Naive thymus-derived CD4-positive, alpha-beta T cell (primary cell): Measurements from ENCODE around the gene LRP10. TPM values are rescaled to one million over a fixed set of nuclear protein-coding genes. Genes with fewer than 3 reads are reported as not detected.
A peak's percentile ranks its signal among the peaks of the same experiment; 100 is the strongest.

Source experiments
- ATAC-seq: fragments of 150-1000 bp; cut with Tn5 transposase; 2 replicates; pipeline ENCODE4 v1.10.0; 2021; ENCODE audit warnings: mild to moderate bottlenecking, moderate library complexity
- CTCF ChIA-PET: fragments of 350-600 bp; sonication (Branson Sonifier 250); formaldehyde crosslinking; loops from one replicate; lab custom pipeline; 2021; ENCODE audit warnings: antibody characterized with exemption; lab: Charles Lee
- POLR2A ChIA-PET: fragments of 350-600 bp; sonication (Branson Sonifier 250); formaldehyde crosslinking; loops from one replicate; lab custom pipeline; 2021; ENCODE audit warnings: antibody characterized with exemption, inconsistent platforms; lab: Charles Lee
- DNase-seq, 9 donors: peaks; one replicate each; pipeline versions ENCODE4 v3.0.0 to v3.0.0-alpha.2; 2020 to 2022; ENCODE audit warnings: mixed read lengths in 1 of 9
- H3K27ac ChIP-seq: one replicate; pipeline ENCODE4 v1.7.0; 2013; ENCODE audit warnings: mild to moderate bottlenecking, low read depth, low read length, moderate library complexity
- H3K27me3 ChIP-seq, 2 donors: one replicate each; pipeline ENCODE4 v1.7.0; 2013; ENCODE audit warnings: low read length in 2 of 2, mild to moderate bottlenecking in 2 of 2, moderate library complexity in 2 of 2; ENCODE audit not compliant: control insufficient read depth in 2 of 2, insufficient read depth in 2 of 2
- H3K36me3 ChIP-seq, 3 experiments: 1 replicate in 2 of 3; 2 replicates in 1 of 3; pipeline ENCODE4 v1.7.0; 2013; ENCODE audit warnings: low read length in 3 of 3, mild to moderate bottlenecking in 3 of 3, moderate library complexity in 1 of 3; ENCODE audit not compliant: insufficient read depth in 3 of 3, control insufficient read depth in 2 of 3
- H3K4me1 ChIP-seq, 2 donors: one replicate each; pipeline ENCODE4 v1.7.0; 2013; ENCODE audit warnings: low read length in 2 of 2, mild to moderate bottlenecking in 2 of 2, moderate library complexity in 1 of 2; ENCODE audit not compliant: control insufficient read depth in 2 of 2, insufficient read depth in 2 of 2
- H3K4me3 ChIP-seq: 2 replicates; pipeline ENCODE4 v1.7.0; 2013; ENCODE audit warnings: mild to moderate bottlenecking, low read length
- H3K9me3 ChIP-seq, 3 experiments: 1 replicate in 2 of 3; 2 replicates in 1 of 3; pipeline ENCODE4 v1.7.0; 2013; ENCODE audit warnings: low read length in 3 of 3; ENCODE audit not compliant: control insufficient read depth in 2 of 3
- H3K27ac Mint-ChIP-seq, 9 donors: one replicate each; pipeline ENCODE4 v1.8.0; 2020 to 2022; ENCODE audit warnings: mixed read lengths in 9 of 9, mild to moderate bottlenecking in 8 of 9, moderate library complexity in 5 of 9, inconsistent platforms in 2 of 9
- H3K27me3 Mint-ChIP-seq, 5 donors: one replicate each; pipeline ENCODE4 v1.8.0; 2021 to 2022; ENCODE audit warnings: mixed read lengths in 5 of 5, mild to moderate bottlenecking in 1 of 5
- H3K36me3 Mint-ChIP-seq, 5 donors: one replicate each; pipeline ENCODE4 v1.8.0; 2020 to 2022; ENCODE audit warnings: mixed read lengths in 5 of 5, mild to moderate bottlenecking in 3 of 5, inconsistent platforms in 1 of 5
- H3K4me1 Mint-ChIP-seq, 7 donors: one replicate each; pipeline ENCODE4 v1.8.0; 2020 to 2022; ENCODE audit warnings: mixed read lengths in 7 of 7, mild to moderate bottlenecking in 3 of 7, inconsistent platforms in 1 of 7
- H3K4me3 Mint-ChIP-seq, 10 donors: one replicate each; pipeline ENCODE4 v1.8.0; 2020 to 2022; ENCODE audit warnings: mild to moderate bottlenecking in 10 of 10, mixed read lengths in 10 of 10, moderate library complexity in 6 of 10, inconsistent platforms in 2 of 10
- H3K9me3 Mint-ChIP-seq, 11 donors: one replicate each; pipeline ENCODE4 v1.8.0; 2020 to 2022; ENCODE audit warnings: mixed read lengths in 11 of 11, mild to moderate bottlenecking in 4 of 11, inconsistent platforms in 1 of 11, moderate library complexity in 1 of 11
- intact Hi-C, 2 donors: fragments of 100-400 bp; cut with micrococcal nuclease; formaldehyde crosslinking; loops; one replicate each; pipeline ENCODE4 v1.15.1; 2023
- polyA plus RNA-seq, 2 donors: library from polyadenylated mRNA; unstranded; fragments of 300-500 nt; fragmentation: Illumina TruSeq; gene quantifications; one replicate each; pipeline ENCODE4 v1.2.3, GENCODE V29; 2021
- total RNA-seq, 6 experiments: library from RNA in 5 of 6; stranded (reverse) in 5 of 6; gene quantifications; 1 replicate in 5 of 6; 2 replicates in 1 of 6; pipeline ENCODE4 v1.2.3 and lab custom pipeline; 2021 to 2026

Gene LRP10
- total and polyA plus RNA-seq, 7 experiments from 2014 or later, result 55.5 to 103 (median 72.3) TPM

GRCh38 chr14:22875003-22875747, 3.6 kb downstream of the LRP10 start:
- POLR2A ChIA-PET, result interaction anchor here (1.5 to 8.6 kb wide), 2 partner anchors 11 to 20 kb away, joined by 4 to 145 read pairs; partner anchors contain the start of gene REM2
- H3K4me3 Mint-ChIP-seq, result no peak overlapping the region
- H3K27me3 Mint-ChIP-seq, result no peaks in the 10 kb centered on the region
- H3K9me3 ChIP-seq, result no peaks in the 10 kb centered on the region
- H3K4me1 Mint-ChIP-seq, result peaks cover 29 to 46% (median 32%) of the 10 kb centered on the region in 7 donors
- intact Hi-C loops, result no loop called here
- peak overlapping the region in 2 of 9 donors; percentile 51 to 83 for H3K27ac Mint-ChIP-seq
- H3K4me3 ChIP-seq, result no peak overlapping the region
- ATAC-seq (no peak), DNase-seq (no peak)
- H3K27me3 ChIP-seq, result no peaks in the 10 kb centered on the region
- peaks cover 9 to 40% (median 21%) of the 10 kb centered on the region in 5 donors for H3K36me3 Mint-ChIP-seq
- CTCF ChIA-PET, result interaction anchor here (0.7 to 5.2 kb wide), 4 partner anchors 10 to 25 kb away, joined by 3 to 75 read pairs (median 14); partner anchors contain the start of gene REM2
- no peaks in the 10 kb centered on the region for H3K9me3 Mint-ChIP-seq
- peaks cover 14 to 25% of the 10 kb centered on the region in 2 donors for H3K4me1 ChIP-seq
- H3K36me3 ChIP-seq, result peaks cover 24 to 78% (median 32%) of the 10 kb centered on the region in 3 experiments
- H3K27ac ChIP-seq, result no peak overlapping the region

GRCh38 chr14:22875748-22876319, 4.3 kb downstream of the LRP10 start:
- Histone ChIP-seq H3K36me3 (peaks cover 24 to 78% (median 32%) of the 10 kb centered on the region in 3 experiments), H3K4me3 (no peak overlapping the region), H3K27me3 (no peaks in the 10 kb centered on the region), H3K27ac (no peak overlapping the region), H3K4me1 (peaks cover 8 to 19% of the 10 kb centered on the region in 2 donors), H3K9me3 (no peaks in the 10 kb centered on the region)
- Mint-ChIP-seq H3K9me3 (no peaks in the 10 kb centered on the region), H3K4me3 (no peak overlapping the region), H3K4me1 (peaks cover 22 to 40% (median 27%) of the 10 kb centered on the region in 7 donors), H3K27me3 (no peaks in the 10 kb centered on the region), H3K36me3 (peaks cover 9 to 40% (median 21%) of the 10 kb centered on the region in 5 donors), H3K27ac (peak overlapping the region in 4 of 9 donors; percentile 34 to 79 (median 47))
- DNase-seq (no peak), ATAC-seq (no peak)
- ChIA-PET CTCF (interaction anchor here (0.6 to 1.1 kb wide), 3 partner anchors 22 to 330 kb away, joined by 3 to 5 read pairs (median 4); no protein-coding TSS in a partner anchor), POLR2A (interaction anchor here (1.5 to 8.6 kb wide), 2 partner anchors 10 to 20 kb away, joined by 4 to 145 read pairs; partner anchors contain the start of gene REM2)
- intact Hi-C loops, result no loop called here

- Histone ChIP-seq H3K4me1 (peaks cover 8 to 19% of the 10 kb centered on the region in 2 donors), H3K27me3 (no peaks in the 10 kb centered on the region), H3K36me3 (peaks cover 24 to 72% (median 32%) of the 10 kb centered on the region in 3 experiments), H3K27ac (no peak overlapping the region), H3K4me3 (no peak overlapping the region), H3K9me3 (no peaks in the 10 kb centered on the region)
- ChIA-PET CTCF (no interaction called here), POLR2A (interaction anchor here (1.3 to 8.6 kb wide), 2 partner anchors 9 kb away, joined by 3 to 145 read pairs; partner anchors contain the start of gene REM2)
- H3K9me3 Mint-ChIP-seq, result no peaks in the 10 kb centered on the region
- intact Hi-C loops, result no loop called here
- H3K27ac Mint-ChIP-seq, result no peak overlapping the region
- peaks cover 9 to 40% (median 21%) of the 10 kb centered on the region in 5 donors for H3K36me3 Mint-ChIP-seq
- no peak overlapping the region for H3K4me3 Mint-ChIP-seq
- no peaks in the 10 kb centered on the region for H3K27me3 Mint-ChIP-seq
- DNase-seq (no peak), ATAC-seq (no peak)
- peaks cover 19 to 42% (median 33%) of the 10 kb centered on the region in 7 donors for H3K4me1 Mint-ChIP-seq
Measured at GRCh38 chr14:22877000-22877501, 5.5 kb downstream of the LRP10 start.

DNA sequence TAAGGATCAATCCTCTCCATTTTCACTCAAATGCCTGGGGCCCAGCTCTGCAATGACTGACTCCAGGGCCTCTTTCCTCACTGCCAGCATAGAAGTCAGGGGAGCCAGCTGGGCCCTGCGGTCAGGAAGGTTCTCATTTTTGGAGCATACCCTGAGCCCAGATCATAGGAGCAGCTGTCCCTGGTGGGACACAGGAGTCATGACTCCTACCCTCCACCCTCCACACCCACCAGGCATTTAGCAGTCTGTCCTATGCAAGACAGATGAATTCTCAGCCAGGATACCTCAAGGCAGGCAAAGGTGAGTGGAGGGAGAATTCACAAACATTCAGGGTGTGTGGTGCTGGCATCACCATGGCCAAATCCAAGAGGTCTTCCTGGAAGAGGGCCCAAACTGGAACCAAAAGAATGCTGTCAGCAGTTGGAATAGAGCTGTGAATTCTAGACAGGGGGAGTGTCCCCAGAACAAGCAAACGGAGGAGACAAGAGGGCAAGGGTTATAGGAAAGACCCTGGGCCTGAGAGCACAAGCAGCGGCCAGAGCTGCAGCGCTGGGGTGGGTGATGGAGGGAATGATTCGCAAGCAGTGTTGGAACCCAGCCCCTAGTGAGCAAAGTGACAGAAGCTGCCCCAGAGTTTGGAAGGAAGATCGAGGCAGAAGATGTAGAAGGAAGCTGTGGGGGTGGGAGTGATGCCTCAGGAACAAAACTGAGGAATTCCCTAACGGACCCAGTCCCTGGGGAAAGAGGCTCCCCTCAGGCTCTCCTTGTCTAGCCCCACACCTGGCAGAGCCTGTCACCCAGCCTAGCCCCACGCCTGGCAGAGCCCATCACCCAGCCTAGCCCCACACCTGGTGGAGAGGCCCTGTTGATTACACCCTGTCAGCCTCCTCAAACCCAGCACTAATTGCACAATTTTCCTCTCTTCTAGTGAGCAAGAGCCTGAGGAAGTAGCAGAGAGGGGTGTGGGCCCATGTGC, 7.0 kb downstream of the LRP10 start:
- H3K27me3 ChIP-seq, result no peaks in the 10 kb centered on the region
- H3K4me1 Mint-ChIP-seq, result peaks cover 11 to 42% (median 36%) of the 10 kb centered on the region in 7 donors
- H3K36me3 Mint-ChIP-seq, result peaks cover 5 to 35% (median 17%) of the 10 kb centered on the region in 5 donors
- intact Hi-C loops, result no loop called here
- H3K36me3 ChIP-seq, result peaks cover 24 to 62% (median 31%) of the 10 kb centered on the region in 3 experiments
- H3K9me3 ChIP-seq, result no peaks in the 10 kb centered on the region
- POLR2A ChIA-PET, result interaction anchor here (1.3 kb wide), 1 partner anchor 8 kb away, joined by 3 read pairs; no protein-coding TSS in a partner anchor
- no peak overlapping the region for H3K27ac ChIP-seq
- peaks cover 0 to 5% (median 0%) of the 10 kb centered on the region in 5 donors for H3K27me3 Mint-ChIP-seq
- H3K4me3 Mint-ChIP-seq, result no peak overlapping the region
- peaks cover 0 to 14% of the 10 kb centered on the region in 2 donors for H3K4me1 ChIP-seq
- H3K4me3 ChIP-seq, result no peak overlapping the region
- no peaks in the 10 kb centered on the region for H3K9me3 Mint-ChIP-seq
- DNase-seq, result no peak
- H3K27ac Mint-ChIP-seq, result peak overlapping the region in 7 of 9 donors; percentile 14 to 73 (median 55)
- CTCF ChIA-PET, result no interaction called here
- ATAC-seq, result no peak

GRCh38 chr14:22882064-22882463, 10.5 kb downstream of the LRP10 start:
- H3K4me1 ChIP-seq, result peaks cover 6 to 24% of the 10 kb centered on the region in 2 donors
- H3K27ac Mint-ChIP-seq, result peak overlapping the region in 7 of 9 donors; percentile 2 to 87 (median 72)
- intact Hi-C loops, result no loop called here
- H3K36me3 Mint-ChIP-seq, result peaks cover 5 to 19% (median 9%) of the 10 kb centered on the region in 5 donors
- no peaks in the 10 kb centered on the region for H3K9me3 Mint-ChIP-seq
- POLR2A ChIA-PET, result interaction anchor here (1.2 to 10.6 kb wide), 13 partner anchors 9 to 194 kb away, joined by 3 to 145 read pairs (median 4); partner anchors contain the start of genes LRP10, PRMT5 and RBM23
- no peak overlapping the region for H3K4me3 ChIP-seq
- H3K9me3 ChIP-seq, result no peaks in the 10 kb centered on the region
- H3K36me3 ChIP-seq, result peaks cover 6 to 27% (median 8%) of the 10 kb centered on the region in 3 experiments
- CTCF ChIA-PET, result interaction anchor here (1.1 to 8.0 kb wide), 5 partner anchors 9 to 312 kb away, joined by 3 to 75 read pairs (median 3); partner anchors contain the start of gene LRP10
- H3K27me3 Mint-ChIP-seq, result peaks cover 0 to 18% (median 0%) of the 10 kb centered on the region in 5 donors
- ATAC-seq (no peak), DNase-seq (no peak)
- no peaks in the 10 kb centered on the region for H3K27me3 ChIP-seq
- H3K27ac ChIP-seq, result peak overlapping the region; percentile 58
- H3K4me3 Mint-ChIP-seq, result no peak overlapping the region
- peaks cover 14 to 54% (median 48%) of the 10 kb centered on the region in 7 donors for H3K4me1 Mint-ChIP-seq
